Central memory CD4-positive, alpha-beta T cell (primary cell): ENCODE data around the gene AMBP.

Experiments
- DNase-seq: peaks from one replicate; pipeline ENCODE4 v3.0.0; 2022

The AMBP gene

DNA sequence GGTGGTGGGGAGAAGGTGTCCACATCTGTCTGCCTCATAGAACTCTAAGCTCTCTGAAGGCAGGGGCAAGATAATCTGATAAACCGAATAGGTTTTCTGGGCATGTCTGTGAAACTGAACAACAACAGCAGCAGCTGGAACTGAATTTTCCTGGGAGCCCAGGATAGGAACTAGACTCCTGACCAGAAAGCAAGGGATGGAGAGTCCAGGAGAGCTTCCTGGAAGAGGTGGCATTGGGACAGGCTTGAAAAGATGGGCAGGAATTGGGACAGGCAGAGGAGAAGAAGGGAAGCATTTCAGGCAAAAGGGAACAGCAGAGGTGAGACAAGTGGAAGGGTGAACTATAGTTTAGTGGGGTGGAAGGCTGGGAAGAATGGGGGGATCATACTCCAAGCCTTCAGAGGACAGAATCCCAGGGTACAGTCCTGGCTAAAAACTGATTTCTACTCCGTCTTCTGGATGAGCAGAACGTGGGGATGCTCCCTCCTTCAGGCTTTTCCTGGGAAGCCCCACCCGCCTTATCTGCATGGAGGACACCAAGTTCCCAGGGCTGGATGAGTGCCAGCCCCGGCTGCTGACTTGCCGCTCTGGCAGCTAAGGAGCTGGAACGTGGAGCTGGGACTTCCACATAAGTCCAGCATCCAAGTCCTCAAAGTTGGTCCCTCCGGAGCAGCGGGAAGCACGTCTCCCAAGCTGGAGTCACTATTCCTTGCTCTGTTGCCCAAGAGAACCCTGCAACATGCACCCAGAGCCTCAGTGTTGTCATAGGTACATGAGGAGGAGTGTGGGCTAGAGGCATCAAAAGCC, 34.9 kb upstream of the AMBP start:
- no peak for DNase-seq

DNA sequence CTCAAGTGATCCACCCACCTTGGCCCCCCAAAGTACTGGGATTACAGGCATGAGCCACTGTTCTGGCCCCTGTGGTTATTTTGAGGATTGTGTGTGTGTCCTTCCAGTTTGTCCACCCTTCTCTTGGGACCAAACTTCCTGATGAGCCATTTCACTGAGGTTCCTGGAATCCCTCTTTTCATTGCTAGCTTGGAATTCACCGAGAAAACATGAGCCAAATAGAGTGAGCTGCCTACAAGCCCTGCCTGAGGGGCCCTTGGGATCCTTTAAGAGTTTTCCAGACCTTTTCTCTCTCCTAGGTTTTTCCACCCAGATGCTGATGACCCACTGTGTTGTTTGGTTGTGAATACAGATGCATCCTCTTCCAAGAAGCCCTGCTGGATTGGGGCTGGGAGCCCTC, 34.2 kb upstream of the AMBP start:
- no peak for DNase-seq

DNA sequence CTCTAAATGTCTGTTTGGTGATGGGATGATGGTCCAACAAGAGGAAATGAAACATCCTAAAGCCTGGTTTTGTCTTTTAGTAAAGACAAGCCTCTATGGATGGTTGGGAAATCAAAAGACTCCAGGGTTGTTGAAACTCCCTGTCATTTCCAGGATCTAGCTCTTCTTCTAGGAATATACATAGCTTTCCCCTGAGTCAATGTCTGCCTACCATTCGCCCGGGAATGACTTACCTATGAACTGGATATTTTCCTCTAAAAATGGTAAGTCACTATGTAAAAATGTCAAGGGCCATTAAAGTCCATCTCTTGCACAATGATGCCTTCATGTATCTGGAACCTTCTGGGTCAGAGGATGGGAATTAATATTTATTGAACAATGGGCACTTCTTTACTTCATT, 32.1 kb upstream of the AMBP start:
- no peak for DNase-seq

DNA sequence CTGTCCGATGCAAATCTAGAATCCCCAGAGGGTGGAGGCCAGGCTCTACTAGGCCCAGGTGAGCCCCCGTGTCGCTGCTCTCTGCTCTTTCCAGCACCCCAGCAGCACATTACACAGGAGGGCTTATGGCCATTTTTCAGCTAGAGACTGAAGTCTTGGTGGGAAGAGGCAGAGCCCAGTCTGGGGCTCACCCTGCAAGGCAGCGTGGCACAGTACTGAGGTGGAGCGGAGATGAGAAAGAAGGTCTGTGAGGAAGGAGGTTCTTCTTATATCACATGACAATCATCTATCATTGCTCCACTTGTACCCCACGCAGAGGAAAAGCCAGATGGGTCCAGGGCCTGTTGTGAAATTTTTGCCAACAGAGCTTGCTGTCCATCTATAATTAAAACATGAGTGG, 31.0 kb upstream of the AMBP start:
- DNase-seq, result no peak

DNA sequence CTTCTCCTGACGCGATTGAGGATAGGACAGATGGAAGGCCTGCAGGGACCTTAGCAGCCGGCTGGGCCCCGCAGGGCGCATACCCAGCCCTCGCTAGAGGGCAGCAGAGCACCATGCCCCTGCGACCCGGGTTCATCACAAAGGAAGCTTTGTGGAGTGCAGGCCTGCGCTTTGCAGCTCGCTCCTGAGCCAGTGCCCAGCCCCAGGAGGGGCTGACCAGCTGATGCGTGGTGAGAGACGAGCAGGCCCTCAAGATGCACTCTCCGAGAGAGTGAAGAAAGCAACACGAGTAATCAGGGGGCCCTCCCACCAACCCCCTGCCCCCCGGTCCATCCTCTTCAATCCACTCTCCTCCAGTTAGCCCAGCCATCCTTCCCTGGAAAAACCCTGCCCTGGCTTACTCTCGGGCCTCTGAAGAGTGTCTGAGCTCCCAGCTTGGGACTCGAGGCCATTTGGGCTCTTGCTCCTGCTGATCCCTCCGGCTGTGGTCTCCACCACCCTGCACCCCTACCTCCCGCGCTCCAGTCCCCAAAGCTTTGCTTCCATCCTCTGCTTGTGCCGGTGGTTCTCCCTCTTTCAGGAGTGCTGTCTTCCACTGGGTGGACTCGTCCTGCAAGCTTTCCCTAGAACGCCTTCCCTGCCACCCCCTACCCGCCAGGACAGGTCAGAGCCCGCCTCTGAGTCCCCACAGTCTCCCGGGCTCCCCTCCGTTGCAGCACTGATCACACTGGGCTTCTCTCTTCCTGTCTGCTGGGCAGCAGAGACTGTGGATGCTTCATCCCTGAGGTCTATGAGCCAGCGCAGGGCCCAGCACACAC, 30.1 kb upstream of the AMBP start:
- no peak for DNase-seq

DNA sequence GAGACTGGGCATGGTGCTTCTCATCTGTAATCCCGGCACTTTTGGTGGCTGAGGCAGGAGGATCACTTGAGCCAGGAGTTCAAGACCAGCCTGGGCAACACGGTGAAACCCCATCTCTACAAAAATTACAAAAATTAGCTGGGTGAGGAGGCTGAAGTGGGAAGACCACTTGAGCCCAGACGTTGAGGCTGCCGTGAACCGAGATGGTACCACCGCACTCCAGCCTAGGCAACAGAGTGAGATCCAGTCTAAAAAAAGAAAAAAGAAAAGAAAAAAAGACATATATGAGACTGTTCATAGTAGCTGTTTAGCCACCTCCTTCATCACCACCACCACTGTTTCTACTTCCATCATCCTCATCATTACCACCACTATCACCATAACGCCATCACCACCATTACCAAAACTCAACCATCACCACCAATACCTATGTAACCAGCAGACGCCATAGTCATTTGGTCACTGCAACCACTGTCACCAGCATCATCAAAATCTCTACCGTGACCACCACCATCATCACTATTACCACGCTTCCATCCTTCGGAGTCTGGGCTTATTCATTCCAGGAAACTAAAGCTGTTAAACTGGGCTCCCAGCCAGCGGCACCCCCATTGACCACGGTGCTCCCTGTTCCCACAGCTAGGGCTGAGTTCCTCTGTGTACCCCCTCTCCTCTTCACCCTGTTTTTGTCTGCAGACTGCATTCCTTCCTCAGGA, 29.3 kb upstream of the AMBP start:
- no peak for DNase-seq

DNA sequence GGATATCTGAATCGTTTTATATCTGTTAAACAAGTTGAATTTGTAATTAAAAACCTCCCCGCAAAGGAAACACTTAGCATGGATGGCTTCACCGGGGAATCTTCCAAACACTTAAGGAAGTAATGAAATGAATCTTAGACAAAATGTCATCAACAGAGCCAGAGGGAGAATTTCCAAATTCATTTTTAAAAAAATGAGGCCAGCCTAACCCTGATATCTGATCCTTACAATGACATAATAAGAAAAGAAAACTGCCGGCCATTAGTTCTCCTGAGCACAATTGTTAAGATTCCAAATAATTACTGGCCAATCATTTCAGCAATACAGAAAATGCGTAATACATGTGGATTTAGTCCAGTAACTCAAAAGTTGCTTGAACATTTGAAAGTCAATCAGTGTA, 27.1 kb upstream of the AMBP start:
- no peak for DNase-seq

DNA sequence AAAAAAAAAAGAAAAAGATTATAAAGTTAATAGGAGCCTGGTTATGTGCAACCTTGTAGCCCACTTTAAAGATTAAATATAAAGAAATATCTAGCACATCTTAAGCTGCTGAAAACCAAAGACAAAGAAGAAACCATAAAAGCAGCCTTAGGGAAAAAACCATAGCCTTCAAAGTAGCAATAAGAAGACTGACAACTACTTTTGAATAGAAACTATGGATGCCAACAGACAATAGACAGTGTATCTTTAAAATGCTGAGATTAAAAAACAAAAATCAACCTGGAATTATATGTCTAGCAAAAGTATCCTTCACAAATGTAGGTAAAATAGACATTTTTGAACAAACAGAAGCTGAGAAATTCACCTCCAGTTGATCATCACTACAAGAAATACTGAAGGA, 24.4 kb upstream of the AMBP start:
- DNase-seq, result no peak

DNA sequence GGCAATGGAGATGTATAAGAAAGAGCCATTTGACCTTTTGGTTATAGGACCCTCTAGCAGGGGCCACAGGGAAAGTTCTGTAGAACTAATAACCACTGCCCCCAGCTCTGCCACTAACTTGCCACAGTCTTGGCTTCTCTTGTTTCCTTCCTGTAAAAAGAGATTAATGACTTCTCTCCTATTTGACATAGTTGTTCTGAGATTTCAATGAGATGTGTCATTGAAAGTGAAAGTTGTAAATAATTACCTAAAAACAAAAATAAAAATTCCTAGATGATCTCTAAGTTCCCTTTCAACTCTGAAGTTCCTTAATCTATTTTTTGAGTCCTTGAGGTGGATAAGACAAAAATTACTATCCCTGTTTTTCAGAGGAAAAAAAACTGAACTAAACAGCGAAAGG, 22.4 kb upstream of the AMBP start:
- DNase-seq, result no peak

DNA sequence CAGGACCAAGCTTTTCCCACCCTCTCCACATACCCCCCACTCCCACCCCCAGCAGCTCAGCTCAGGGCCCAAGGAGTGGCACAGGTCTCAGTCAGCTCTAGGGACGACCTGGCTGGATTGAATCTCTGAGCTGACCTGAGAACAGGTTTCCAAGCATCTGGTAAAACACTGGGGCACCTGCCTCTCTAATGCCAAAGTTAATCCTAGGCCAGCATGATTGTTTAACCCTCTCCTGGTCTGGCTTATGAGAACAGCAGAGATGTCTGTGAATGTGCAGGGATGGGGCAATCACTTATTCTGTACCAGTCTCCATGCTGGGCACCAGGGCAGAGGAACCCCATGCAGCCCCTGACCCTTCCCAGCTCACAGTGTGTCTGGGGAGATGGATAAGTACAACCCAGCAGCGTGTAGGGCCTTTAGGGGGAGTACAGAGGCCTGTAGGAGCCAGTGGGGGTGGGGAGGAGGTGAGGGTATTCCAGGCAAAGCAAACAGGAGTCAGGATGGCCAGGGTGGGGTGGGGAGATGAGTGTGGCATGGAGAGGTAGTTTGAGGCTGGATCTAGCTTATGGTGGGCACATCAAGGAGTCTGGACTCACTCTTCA, 21.7 kb upstream of the AMBP start:
- DNase-seq, result no peak

DNA sequence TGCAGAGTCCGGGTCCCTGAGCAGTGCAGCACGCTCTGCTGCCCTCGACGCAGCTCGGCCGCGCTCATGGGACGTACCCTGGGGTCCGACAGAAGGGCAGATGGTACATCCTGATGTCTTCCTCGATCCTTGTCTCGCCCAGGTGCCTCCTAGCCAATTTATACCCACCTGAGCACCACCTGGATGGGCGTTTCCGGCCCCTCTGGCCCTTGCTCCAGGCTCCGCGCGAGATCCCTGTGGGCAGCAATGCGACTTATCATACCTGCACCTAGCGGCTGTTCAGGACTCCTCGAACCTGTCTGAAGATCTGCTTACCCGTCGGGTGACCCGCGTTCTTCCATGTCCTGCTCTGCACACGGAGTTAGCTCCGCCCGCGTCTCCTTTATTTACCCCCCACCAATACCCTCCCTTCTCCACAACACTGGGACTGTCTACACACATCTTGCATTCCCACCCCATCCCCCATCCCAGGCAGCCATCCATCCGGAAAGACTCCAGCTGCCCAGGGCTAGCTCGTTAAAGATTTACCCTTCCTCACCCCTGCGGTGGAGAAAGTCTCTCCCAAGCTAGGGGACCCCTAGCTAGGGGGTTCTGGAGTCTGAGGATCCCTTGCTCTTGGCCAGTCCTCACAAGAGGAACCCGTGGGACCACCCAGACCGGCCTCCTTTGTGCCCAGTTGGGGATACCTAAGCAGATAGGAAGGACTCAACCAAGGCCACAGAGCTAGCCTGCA, 21.0 kb upstream of the AMBP start, which contains the start of gene KIF12:
Gene KIF12 (minus strand): TSS at position 357 of the 733 bp plus-strand sequence. CDS start 16 bp downstream, at position 341.
- no peak for DNase-seq

DNA sequence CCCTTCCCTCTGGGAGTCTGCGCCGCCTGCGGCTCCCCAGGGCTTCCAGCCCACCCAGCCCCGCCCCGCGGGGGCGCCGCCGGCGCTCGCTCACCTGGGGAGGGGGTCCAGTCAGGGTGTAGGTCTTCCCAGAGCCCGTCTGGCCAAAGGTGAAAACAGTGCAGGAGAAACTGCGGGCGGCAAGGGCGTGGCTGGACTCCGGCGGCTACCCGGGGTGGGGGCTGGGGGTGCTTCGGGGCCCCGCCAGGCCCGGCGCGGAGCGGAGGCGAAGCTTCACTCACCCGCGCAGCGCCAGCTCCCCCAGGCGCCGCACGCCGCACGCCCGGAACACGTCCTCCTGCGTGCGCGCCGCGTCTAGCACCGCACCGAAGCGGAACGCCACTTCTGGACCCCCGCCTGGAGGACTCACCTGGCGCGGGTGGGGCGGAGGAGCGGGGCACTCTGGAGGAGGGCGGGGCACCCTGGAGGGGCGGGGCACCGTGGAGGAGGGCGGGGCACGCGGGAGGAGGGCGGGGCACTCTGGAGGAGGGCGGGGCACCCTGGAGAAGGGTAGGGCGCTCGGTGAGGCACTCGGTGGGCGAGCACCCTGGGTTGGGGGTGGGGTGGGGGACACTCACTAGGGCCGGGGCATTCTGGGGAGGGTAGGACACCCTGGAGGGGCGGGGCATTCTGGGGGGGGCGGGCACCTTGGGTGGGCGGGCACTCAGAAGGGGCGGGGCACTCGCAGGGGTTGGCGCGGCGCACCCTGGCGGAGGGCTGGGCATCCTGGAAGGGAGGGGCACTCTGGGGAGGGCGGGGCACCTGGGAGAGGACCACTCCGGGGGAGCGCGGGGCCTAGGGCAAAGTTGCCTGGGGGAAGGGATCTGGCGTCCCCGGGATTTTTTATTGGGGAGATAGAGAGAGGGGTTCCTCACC, 20.2 kb upstream of the AMBP start:
- DNase-seq, result no peak

DNA sequence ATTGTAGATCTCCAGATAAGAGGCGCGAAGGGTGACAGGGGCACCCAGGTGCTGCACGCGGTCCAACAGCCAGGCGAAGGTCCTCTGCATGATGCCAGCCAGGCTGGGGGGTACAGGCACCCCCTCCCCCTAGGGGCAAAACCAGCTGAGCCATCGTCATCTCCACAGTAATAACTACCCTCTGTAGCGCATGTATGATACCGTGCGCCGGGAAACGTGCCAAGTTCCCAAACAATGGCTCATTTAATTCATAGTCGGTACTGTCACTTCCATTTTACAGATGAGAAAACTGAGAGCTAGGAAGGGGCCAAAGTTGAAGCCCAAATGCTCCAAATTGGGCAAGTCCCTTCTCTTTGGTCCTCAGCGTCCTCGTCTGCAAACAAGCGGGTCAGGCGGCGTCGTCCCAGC, 19.5 kb upstream of the AMBP start:
- DNase-seq, result no peak

DNA sequence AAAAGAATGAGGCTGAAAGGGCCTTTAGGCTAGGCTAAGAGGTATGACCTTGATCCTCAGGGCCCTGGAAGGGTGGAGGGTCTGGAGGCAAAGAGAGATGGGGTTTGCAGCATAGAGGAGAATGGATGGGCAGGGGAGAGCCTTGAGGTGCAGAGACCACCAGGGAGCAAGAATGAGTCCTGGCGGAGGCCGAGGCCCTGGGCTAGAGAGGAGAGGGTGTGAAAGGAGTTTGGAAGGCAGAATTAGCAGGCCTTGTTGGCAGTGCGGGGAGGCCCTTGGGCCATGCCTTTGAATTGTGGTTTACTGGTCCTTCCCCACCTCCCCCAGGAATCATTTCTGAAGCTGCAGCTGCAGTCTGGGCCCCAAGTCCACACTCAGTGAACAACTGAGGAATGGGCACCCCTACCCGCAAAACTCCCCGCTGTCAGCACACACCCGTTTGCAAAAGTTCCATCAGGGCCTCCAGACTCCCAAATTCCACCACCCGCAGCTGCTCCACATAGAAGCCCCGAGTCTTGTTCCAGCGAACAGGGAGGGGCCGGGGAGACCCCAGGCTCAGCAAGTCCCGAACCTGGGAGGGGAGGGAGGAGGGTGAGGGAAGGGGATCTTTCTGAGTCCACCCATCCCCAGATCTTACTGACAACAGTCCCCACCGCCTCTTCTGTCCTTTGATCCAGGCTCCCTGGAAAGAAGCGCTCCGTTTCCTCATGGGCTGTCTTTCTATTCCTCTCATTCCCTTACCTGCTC, 18.9 kb upstream of the AMBP start:
- no peak for DNase-seq

DNA sequence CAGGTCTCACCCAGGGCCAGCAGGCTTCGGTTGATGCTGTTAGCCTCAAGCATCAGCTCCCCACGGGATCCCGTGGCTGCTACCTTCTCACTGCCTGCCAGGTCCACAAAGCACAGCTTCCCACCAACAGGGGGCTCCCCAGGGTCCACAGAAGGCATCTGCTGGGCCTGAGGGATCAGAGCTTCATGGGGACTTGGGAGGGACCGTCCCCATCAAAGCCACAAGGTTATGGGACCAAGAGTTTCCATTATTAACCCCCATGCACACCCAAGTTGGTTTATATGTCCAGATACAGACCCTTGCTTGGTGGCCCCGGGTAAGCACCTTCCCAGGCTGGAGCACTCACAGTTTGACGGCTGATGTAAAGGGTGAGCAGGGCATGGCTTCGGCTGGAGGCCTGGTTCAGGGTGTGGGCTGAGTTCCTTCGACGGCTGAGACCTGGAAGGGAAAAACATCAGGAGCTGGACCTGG, 18.0 kb upstream of the AMBP start:
- DNase-seq, result no peak

DNA sequence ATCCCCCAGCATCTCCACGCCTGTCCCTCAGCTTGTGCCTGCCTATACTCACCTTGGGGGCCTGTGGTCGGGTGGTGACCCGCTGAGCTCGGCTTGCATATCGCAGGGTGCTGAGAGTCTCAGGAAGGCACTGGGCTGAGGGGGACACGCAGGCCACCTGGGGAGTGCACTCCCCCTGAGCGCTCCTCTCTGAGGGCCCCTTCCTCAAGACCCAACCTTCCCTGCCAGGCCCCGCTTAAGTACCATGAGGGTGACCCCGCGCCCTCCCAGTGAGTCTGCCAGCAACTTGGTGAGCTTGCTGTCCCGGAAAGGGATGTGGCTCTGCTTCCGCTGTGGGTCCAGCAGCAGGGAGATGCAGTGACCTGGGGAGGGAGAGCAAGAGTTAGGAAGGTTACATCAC, 16.9 kb upstream of the AMBP start:
- DNase-seq, result no peak

DNA sequence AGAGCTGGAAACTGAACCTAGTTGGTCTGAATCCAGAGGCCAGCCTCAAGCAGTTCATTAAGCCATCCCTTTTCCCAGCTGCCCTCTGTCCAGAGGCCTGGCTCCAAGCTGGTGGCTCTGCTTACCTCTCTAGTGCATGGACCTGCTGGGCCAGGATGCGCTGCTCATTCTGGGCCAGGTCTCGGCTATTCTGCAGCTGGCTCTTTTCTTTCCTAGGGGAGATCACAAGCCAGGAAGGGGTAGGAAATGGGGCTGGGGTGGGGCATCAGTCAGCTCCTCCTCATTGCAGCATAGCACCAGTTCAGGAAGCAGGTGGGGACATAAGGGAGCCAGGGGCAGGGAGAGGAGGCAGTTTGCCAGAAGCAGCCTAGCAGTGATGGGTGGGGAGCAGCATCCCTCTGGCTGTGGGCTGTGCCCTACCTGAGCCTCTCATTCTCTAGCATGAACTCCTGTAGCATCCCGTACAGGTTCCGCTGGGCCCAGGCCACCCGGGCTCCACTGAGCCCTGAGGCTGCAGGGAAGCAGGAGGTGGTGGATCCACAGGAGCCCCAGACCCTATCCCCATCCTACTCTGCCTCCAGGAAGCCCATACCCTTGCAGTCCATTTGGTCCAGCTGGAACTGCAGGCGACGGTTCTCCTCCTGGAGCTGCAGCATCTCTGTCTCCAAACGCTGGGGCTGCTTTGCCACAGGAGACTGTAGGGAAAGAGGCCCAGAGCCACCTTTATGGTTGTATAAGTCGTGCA, 15.8 kb upstream of the AMBP start:
- DNase-seq, result no peak

DNA sequence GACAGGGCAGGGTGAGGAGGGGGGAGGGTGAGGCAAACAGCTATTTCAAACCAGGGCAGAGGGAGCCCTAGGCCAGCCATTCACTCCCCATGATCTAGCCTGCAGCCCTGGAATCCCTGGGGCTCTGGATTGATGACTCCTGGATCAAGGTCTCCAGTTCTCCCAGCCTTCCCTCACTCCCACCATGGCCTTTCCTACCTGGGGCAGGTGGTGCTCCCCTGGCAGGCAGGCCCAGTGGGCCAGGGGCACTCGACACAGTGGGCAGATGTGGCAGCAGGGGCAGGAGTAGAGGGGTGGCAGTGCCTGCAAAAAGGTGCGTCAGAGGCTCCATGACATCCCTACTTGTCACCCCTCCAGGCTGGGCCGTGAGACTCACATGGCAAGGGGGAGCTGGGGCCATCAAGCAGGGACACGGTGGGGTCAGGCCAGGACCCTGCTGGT, 15.0 kb upstream of the AMBP start:
- no peak for DNase-seq

DNA sequence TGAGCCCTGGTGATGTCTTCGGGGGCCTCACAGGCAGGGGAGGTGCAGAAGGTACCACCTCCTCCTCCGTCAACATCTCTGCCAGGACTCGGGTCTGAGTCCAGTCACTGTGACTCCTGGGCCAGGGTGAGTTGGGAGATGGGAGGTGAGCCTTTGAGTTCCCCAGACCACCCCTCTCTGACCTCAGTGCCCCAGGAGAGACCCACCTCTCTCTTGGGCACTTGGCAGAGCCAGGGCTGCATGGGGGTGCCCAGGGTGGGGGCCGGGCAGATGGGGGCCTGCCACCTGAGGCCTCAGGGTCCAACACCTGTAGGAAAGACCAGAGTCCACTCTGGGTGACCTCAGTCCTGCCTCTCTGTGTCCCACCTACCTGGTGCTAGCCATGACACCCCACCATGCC, 14.2 kb upstream of the AMBP start:
- no peak for DNase-seq

DNA sequence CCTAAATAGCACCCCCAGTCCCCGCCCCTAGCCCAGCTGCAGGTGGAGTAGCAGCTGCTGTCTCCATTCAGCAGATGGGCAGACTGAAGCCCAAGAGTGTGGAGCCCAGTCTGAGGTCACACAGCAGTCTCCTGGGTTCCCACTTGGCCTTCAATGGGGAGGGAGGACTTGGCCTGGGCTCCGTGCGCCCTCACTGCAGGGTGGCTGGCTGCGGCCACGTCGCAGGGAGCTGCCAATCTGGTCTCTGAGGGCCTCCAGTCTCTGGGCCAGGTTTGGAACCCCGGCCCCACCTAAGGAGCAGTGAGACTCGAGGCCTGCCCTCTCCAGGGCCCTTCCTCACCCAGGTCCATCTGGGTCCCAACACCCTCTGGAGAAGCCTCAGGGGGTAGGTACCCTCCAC, 13.6 kb upstream of the AMBP start:
- no peak for DNase-seq
